ENCODE measurements around the gene FOXP1.

FOXP1 gene

DNA sequence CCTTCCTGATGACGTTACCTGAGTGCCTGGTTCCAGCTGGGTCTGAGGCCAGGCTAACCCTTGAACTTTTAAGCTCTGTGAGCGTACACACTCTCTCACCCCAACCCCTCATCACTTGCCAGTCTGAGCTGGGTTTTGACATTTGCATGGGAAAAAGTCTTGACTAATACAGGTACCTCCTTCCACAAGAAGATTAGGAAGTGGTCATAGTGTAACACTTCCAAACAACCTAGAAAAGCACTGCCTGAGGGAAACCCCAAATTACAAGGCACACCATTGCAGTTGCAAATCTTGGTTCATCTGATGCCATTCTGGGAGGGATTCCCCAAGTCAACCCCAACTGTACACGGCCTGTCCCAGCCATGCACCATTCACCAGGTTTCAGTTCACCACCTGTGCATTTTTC, 499.8 kb downstream of the FOXP1 start:
- no peak for FAIRE-seq

DNA sequence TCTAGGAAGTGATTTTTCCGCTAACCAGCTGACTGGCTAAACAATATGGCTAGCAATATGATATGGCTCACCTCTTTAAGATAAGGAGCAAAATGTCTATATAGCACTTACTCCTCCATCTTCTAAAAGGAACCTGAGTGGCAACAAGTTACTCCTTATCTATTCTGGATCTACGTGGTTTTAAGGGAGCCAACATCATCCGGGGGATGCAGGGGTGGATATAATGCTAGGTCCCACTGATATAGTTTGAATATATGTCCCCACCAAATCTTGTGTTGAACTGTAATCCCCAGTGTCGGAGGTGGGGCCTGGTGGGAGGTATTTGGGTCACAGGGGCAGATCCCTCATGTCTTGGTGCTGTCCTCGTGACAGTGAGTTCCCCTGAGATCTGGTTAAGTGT, 500.7 kb downstream of the FOXP1 start:
- FAIRE-seq: no peak

DNA sequence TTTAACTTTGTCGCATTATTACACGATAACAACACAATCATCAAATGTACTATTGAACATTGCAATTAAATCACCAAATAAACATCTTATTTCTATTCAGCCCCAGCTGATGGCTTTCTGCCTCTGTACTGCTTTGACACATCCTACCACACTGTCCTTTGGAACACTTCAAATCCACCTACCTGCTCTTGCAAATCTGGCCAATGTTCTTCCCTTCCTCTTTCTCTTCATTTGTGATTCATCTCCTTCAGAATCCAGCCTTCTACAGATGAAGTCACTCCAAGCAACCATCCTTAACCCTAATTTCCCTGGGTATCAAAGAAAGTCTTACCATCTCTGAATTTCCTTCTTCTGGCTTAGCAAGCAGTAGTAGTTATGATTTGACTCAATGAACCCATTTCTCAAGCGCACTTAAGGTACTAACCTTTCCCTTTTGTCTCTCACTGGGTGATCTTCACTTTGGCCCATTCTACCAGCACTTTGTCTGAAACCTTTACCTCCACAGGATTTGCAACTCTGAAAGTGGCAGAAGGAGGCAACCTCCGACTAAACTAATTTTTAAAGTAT, 502.9 kb downstream of the FOXP1 start:
- FAIRE-seq: no peak

DNA sequence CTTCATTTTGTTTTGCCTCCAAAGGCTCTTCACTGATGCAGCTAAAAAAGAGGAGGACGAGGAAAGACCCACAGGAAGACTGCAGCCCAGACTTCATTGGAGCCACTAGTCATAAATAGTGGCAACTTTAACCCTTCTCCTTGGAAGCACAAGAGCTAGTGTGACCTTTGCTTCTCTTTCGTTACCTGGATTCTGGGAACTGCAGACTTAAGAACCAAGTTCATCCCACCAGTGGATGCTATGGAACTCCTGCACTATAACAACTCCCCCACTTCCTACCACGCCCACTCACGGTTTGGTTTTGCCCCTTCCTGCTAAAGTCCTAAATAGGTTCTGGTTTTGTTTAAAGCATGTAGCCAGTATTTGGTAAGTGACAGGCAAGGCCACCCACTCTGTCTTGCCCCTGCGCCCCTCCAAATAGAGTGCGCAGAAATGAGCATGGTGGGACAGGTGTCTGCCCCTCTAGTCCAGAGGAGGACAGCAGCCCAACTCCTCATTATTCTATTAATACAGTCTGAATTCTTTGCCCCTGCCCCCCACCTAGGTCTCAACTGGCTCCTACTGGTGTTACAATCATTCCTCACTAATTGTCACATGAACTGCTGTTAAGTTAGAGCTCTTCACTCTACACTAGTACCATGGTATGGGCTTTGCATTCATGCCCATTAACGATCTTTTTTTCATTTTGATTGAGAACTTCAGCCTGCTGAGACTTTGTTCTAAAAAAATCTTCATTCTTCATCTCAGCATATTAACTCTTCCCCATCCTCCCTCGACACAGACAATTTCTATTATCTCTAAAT, 504.6 kb downstream of the FOXP1 start:
- no peak for FAIRE-seq

DNA sequence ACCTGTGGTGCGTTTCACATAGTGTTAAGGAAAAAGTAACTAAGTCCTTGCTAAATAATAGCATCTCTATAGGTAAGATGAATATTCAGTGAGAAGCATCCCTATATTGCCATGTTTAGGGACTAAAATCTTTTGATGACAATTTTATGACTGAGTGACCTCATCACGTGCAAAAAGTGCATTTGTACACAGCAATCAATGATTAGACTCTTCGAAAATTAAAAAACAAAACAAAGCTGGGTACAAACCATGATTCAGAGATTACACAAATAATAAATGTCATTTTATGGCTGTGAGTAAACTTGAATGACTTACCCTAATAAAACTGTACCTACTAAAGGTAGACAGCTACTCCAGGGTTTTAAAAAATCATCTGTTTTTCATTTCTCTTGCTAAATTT, 505.3 kb downstream of the FOXP1 start:
- FAIRE-seq: no peak

DNA sequence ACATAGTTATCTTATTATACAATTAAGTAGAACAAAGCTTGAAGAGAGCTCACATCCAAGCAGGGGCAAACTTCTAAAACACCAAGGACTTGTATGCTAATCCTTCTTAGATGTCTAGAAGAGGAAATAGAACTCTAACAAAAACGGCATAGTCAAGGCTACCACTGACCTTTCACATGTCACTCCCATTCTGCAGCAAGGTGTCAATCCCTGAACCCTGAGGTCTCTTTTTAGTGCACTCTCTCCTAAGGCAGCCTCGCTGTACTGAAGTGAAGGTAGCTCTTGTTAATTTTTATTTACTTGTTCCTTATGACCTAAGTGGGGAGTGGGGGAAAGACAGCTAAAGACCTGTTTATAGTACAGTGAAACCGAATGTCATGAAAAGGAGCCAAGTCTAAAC, 506.5 kb downstream of the FOXP1 start:
- no peak for FAIRE-seq

DNA sequence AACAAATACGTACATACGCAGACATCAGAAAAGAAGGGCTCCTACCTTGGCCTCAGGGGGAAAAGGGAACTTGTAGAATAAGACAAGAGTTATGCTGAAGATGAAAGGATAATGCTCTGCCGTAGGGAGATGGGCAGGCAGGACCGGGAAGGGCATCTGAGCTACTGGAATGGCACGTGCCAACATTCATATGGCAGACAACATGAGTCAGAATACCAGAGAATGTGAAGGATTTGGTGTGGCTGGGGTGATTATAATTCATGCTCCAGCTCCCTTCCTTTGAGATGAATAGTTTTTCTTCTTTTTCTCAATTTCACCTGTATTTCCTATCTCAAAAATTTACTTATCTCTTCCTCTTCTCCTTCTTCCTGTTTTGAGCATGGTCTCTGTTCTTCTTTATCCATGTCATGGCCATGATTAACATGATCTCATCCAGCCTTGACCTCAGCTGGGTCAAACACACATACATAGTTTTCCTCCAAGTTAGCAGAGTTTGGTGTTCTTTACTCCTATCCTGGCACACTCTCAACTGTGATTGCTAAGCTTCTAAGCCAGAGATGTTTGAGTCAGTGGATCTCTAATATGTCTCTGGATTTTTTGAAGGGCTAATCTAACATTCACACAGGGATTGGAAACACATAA, 507.0 kb downstream of the FOXP1 start:
- no peak for FAIRE-seq

DNA sequence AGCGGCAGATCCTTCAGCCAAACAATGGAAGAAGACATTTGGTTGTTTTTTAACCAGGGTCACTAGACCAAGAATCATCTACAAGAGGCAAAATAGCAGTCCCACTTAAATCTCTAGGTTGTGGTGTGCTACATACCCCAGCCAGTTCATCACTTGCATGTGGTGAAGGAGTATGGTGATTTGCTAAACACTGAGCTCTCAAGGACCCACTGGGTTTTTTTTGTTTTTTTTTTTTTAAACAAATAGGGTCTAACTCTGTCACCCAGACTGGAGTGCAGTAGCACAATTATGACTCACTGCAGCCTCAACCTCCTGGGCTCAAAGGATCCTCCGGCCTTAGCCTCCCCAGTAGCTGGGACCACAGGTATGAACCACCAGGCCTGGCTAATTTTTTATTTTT, 508.0 kb downstream of the FOXP1 start:
- FAIRE-seq: no peak

DNA sequence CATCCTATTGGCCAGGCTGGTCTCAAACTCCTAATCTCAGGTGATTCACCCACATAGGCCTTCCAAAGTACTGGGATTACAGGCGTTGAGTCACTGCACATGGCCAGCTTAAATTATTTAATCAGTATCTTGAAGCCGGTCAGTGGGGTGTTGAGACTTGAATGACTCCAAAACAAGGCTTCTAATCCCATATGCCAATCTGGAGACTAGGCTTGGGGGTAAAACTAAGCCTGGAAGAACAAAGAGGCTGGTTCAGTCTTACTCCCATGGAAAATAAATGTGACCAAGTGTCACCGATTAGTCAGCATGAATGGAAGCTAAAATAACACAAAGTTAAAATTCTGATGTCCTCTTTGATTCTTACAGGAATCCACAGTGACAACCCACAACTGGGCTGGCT, 509.1 kb downstream of the FOXP1 start:
- no peak for FAIRE-seq

DNA sequence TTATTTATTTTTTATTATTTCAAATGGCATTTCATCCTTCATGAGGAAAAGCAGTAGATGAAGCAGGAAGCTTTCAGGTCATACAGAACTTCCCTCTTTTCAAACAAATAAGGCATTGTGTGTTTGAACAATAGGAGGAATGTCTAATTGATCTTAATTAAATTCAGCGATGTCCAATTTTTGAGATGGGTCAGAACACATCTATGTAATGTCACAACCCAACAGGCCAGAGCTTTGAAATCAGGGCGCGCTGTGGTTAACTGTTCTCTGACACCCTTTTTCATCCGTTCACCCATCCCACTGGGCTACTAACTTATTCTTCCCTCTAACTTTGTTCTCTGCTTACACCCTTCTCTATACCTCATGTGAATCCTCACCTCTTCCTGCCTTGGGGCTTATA, 510.5 kb downstream of the FOXP1 start:
- no peak for FAIRE-seq

DNA sequence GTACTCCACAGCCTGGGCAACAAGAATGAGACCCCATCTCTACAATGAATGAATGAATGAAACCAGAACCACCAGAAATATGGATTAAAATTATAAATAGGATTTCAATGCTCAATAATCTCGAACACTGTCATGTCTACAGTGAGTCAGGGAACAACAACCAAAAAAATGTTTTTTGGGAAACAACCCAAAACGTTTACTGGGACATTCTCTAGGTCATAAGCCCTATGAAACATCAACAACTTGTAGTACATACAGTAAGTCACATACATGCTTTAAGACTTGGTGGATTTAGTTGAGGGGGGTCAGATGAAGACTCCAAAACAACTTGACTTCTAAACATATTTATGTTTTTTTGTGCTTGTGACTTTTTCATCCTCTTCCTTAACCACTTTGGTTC, 511.2 kb downstream of the FOXP1 start:
- no peak for FAIRE-seq

DNA sequence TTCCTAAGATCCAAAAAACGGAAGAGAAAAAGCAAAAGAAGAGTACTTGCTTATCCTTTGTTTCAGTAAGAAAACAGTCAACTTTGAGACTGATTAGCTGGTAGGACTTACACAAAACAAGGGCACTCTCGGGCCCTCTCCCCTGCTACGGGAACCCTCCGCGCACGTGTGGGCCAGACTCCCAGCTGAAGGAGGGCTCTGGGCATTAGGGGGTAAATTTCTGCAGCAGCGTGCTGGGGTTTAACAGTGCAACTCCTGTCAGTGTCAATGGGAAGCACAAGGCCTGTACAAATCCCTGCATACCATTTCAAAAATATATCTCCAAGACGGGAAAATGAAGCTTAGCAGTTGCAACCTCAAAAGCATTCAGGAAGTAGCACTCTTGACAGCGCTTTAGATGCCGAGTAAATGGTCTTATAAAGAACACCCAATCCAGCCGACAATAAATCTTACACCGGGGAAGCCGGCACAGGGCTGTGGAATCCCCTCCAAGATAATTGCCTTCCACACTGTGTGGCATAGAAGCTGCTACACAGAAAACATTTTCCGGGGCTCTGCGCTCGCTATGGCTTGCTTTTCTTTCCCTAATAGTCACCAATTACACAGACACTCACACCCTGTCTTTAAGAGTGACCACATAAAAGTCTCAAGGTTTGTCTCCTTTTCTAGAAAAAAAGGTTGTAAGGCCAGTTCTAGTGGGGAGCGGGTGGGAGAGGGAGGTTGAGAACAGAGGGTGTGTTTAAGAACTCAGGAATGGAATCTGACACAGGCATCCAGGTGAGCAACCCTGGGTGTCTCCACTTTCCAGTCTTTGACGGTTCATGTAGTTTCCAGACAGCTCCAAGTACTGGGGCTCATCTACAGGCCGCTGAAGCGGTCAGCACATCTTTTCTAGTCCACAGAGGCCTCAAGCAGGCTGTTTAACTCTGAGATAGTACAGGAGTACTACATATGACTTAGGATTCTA, 512.7 kb downstream of the FOXP1 start:
- no peak for FAIRE-seq

DNA sequence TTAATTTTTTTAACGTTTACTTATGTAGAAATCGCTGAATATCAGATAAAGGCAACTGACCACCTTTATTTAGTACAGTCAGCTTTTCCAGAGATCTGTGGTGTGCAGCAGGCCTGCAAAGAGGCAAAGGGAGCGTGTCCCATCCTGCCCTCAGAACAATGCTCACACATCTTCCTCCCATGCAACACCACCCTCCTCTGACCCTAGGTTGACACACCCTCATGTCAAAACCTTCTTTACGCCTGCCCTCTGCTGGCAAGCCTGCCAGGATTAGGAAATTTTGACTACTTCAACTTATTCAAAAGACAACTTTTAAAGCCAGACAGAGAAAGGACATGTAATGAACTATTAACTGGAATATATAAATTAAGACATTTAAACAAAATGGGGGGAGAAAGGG, 513.7 kb downstream of the FOXP1 start:
- no peak for FAIRE-seq

DNA sequence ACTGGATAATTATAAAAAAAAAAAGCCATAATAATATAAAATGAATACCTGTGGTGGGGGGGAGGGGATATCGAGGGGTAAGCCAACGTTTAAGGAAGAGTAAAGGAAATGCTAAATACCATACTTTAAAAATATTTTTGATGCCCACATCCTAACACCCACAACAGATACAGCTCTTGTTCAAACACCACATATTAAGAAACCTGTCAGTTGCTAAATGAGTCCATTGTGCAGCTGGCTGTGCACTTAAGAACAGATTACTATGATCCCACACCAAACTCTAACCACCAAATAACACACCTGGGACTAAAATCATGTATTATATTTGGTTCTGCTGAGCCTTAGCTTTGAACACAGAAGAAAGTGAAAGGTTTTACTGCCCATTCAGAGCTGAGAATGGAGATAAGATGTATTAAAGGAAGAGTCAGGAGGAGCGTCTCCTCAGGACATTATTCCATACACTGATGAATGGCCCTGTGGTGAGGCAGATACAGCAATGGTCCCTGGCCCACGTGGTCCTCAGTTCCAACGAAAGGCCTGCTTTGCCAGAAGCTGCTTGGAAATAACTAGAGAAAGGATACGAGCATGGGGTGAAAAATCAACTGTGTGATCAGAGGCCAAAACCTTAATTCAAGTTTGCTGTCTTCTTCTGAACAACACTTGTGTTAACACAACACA, 515.4 kb downstream of the FOXP1 start:
- no peak for FAIRE-seq

DNA sequence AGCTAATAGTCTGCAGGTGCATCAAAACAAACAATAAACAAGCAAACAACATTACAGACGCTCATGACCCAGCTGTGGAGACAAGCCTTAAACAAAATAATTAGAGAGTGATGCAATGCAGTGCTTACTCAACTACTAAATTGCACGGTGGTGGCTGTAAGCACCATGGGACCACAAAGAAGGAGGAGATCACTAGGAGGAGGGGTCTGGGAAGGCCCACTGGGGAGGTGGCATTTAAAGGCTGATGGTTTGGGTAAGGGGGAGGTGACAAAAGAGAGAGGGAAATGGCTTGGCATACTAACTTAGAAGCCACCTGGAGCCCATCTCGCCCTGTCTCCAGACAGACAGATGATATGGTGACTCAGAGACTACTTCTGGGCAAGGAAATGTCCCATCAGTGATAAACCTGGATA, 516.7 kb downstream of the FOXP1 start:
- FAIRE-seq: no peak

DNA sequence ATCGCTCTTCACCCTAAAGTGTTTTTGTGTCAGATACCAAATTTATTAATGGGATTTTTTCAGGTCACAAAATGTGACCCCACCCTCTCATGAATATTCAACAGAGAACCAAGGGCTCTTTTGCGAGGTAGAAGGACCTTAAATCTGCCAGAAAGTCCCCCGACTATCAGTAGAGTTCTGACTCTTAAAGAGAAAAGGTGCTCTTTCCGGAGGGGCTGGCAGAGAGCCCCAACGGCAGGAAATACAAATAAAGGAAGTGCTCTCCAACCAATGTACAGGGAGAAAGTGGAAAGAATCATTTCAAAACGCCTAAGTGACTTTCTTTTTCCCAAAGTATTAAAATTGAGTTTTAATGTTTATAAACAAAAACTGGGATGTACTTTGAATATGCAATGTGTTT, 517.2 kb downstream of the FOXP1 start:
- FAIRE-seq: no peak

DNA sequence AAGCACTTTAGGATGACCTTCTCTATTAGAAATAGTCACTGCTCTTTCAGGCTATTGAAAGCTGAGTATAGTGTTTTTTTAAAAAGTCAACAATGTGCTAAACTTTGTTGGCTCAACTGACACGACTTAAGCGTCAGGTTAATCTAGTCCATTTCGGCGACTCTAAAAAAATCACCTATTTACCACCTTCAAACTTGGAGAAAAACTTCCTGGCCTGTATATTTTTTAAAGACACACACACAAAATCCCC, 517.8 kb downstream of the FOXP1 start:
- no peak for FAIRE-seq

DNA sequence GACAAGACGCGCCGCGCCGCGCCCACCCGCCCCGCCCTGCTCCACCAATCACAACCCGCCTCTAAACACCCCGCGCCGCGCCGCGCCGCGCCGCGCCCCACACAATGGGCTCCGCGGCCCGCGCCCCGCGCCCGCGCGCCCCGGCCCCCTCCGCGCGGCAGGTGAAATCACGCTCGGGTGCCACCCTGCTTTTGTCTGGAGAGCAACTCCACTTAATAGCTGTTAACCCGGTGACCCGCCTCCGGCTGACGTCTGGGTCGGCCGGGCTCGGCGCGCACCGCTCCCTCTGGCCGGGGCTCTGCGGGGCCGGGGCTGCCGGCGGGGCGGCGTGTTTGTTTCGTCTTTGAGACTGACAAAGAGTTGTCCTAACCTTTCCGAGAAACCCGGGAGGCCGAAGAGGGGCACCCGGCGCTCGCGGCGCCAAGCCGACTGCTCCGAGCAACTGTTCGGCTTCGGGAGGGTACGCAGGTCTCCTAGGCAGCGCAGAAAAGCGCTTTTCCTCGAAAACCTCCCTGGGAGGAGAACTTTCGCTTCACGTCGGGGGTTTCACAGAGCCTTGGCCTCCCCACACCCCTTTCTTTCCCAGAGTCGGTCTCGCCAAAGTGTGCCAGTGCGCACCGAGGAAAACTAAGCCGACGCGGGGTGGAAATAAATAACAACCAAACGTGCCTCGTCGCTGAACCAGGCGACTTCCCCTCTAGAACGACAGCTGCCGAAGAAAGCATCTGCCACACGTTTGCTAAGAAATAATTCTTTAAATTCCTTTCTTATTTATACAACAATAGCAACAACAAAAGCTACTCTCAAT, 518.4 kb downstream of the FOXP1 start:
- no peak for FAIRE-seq

DNA sequence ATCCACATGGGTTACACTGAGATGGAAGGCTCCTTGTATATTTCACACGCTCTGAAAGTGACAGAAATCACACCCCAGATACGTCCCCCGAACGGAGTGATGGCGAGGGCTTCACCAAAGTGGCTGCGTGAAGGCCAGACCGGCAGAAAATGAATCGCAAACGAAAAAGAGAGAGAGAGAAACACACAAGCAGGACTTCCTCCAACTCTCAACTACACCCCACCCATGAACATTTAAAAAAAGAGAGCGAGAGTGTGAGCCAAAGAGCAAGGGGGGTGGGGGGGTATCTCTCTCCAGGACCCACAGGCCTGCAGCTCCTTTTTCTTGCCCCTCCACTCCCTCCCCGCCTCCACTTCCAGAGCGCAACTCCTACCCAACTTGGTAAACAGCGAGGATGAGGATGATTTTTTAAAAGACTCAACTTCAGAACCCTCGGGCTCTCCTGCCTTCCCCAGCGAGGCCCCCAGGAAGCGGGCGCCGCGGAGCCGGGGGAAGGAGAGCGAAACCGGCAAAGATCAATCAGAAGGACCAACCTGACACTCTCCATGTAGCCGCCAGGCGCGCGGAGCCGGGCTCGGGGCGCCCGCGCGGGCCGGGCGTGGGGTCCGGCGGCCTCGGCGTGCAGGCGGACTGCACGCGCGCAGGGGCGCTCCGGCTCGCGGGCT, 519.1 kb downstream of the FOXP1 start:
- FAIRE-seq: no peak

DNA sequence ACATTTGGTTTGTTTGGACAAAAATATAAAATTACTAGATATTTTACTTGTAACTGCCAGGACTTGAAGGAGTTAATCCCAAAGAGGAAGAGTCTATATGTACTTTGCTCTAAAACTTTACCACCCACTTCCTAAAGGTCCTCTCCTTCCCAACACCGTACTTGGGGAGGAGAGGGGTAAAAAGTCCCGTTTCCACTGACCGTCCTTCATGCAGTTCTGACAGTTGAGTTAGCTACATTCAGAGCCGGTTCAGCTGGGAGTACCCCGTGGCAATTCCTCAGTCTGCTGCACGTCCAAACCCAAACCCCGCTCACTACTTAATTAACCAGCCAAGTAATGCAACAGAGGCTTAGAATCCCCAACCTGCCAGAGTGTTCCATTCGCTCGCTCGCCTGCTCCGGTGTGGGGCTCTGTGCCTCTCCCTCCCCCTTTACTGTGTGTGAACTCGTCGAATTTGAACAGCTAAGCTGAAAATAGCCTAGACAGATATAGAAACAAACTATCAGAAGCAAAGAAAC, 519.7 kb downstream of the FOXP1 start:
- no peak for FAIRE-seq
